GM18870 (cell line): ENCODE data around the gene USP25.

ENCODE experiments used
- ATAC-seq: cut with Tn5 transposase; IDR thresholded peaks from one replicate; pipeline ENCODE4 v1.9.1; 2021; ENCODE audit warnings: moderate library complexity; ENCODE audit not compliant: unreplicated experiment

The USP25 gene

DNA sequence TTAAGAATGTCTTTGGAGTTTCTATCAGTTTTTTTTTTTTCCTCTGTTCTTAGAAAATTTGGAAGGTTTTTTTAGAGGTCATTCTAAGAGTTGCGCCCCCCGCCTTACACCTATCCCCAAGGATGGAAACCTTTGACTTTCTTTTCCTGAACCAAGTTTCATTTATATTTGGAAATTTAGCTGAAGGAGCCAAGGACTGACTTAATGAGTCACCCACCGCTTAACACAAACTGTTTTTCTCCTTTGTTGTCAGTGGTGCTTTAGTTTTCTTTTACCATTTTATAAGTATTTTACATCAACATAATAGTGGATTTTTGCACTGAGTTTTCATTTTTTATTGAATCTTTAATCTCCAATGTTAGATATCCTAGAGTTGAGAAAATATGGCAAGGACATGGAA lies 25.3 kb downstream of the USP25 start:
- no peak for ATAC-seq

DNA sequence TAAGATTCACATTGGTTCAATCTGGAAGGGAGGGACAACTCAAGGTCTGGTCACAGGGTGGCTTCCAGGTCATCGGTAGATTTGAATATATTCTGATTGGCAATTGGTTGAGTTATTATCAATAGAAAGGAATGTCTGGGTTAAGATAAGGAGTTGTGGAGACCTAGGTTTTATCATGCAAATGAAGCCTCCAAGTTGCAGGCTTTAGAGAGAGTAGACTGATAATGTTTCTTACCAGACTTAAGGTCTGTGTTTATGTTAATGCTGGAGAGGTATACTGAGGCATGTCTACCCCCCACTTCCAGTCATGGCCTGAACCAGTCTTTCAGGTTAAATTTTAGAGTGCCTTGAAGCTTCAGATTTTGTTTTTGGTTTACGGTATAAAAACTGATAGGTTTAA lies 29.7 kb downstream of the USP25 start:
- ATAC-seq, result no peak

DNA sequence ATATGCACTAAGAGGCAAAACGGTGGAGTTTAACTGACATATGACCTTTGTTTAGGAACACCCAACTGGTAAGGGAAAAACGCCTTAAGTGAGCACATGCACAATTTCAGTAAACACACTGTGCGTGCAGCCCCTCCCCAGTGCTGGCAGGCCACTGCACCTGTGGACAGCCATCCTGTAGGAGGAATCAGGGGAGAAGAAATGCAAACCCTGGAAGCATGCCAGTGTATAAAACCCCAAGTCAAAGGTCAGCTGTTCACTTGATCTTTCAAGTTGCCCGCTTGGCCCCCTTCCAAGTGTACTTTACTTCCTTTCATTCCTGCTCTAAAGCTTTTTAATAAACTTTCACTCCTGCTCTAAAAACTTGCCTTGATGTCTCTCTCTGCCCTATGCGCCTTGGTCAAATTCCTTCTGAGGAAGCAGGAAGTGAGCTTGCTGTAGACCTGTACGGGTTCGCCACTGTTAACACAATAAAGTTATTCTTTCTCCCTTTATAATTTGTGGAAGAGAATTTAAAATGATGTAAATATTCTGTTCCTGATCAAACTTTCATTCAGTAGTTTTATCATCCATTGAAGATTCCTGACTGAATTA lies 31.8 kb downstream of the USP25 start:
- no peak for ATAC-seq

DNA sequence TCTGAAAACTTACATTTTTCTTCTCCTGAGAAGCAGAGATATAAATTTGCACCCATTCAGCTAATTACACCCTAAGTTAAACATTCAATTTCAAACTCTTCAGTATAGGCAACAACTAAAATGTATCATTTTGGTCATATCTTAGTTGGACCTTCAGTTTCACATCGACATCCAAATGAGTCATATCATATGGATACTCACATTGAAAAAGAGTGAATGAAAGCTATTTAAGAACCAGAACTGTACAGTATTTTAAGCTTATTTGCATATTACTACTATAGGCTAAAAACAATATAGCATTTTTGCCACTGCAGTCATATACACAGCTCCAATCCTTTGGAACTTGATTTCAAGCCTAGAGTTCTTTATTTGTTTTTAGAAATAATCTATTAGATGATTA lies 33.6 kb downstream of the USP25 start:
- ATAC-seq, result no peak

DNA sequence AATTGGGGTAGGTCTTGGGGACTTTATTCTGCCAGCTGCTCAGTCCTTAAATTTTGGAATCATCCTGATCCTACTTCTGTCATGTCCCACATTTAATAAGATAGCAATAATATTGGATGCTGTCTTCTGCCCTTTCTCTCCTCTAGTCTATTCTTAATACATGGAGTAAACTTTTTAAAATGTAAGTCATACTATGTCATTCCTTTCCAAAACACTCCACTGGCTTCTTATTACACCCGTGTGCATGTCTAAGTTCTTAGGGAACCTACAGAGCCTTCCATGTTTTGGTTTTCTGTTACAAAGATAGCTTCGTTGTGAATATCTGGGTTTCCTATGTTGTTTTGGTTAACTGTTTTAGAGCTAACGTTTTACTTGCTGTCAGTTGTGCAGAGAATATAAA lies 35.1 kb downstream of the USP25 start:
- no peak for ATAC-seq

DNA sequence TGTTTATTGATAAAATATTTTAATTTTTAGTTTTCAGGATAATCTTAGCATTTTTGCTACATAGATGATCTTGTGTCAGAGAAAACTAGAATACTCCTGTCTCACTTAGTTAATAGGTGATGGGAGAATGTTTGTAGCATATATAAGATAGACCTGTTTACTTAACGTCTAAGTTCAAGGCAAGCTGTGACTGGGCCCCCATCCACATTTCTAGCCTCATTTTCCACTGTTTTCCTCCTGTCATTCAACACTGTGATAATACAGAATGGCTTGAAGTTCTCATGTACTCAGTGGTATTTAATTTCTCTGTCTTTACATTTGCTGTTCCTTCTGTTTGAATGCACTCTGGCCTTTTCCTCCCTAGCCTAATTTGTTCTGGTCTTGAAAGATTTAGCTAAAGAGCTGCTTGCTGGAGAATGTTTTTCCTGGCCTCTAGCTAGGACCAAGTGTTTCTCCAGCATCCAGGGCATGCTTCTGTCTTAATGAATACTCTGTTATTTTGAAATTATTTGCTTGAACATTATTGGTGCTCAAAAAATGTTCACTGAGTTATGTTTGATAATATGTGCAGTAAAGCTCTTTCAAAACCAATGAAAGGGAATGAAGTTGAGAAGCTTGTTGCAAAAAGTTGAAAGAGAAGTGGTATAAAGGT lies 37.3 kb downstream of the USP25 start:
- no peak for ATAC-seq

DNA sequence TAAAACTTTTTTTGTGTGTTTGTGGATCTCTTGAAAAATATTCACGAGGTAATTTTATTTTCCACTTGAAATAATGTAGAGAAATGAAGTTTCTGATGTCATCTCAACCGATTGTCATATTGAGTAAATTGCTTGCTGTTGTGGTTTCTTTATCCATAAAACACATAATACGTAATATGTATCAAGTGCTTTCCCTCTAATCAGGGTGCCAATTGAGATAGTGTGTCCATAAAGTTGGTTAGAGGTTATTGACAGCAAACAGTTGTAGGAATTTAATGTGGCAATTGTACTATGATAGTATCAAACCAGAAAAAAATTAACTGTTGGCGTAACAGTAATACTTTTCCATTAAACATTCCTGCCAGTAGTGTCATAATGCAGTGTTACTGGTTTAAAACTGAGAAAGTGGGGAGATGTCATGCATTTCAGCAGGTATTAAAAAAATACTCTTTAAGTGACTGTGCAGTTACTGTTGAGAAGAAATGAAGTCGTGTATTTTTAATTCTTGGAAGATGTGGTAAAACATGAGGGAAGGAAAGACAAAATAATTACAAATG lies 38.3 kb downstream of the USP25 start:
- ATAC-seq, result no peak

DNA sequence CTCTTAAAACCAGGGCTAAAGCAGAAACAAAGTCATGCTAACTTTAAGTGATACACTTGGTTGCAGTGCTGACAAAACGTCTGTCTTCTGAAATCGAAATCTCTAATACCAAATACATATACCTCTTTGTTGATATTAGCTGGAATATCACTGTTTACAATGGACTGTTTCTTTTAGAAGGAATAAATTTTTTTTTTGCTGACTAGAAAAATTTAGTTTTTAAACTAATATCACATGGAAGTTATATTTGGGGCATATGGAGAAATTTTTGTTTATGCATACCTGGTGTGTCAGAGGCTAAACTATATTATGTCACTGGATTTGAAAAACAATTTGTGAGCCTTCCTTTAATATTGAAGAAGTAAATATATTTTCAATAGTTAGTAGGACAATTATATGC lies 39.1 kb downstream of the USP25 start:
- no peak for ATAC-seq

DNA sequence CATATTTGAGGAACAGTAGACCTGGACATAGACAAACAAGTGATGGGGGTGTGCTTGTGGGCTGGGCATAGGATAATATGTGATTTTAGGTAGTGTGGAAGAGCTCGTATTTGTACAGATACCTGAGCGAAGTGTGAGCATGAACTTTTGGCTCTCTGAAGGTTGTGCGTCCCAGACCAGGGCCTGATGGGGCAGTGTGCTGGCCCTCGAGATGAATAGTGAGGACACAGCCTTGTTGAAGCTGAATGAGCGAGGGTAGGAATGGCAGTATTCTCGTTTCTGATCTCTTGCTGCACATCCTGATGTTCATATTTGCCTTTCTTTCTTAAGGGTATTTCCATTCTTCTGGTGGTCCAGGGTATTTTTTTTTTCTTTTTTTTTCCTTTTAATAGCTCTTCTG lies 41.5 kb downstream of the USP25 start:
- ATAC-seq, result no peak

DNA sequence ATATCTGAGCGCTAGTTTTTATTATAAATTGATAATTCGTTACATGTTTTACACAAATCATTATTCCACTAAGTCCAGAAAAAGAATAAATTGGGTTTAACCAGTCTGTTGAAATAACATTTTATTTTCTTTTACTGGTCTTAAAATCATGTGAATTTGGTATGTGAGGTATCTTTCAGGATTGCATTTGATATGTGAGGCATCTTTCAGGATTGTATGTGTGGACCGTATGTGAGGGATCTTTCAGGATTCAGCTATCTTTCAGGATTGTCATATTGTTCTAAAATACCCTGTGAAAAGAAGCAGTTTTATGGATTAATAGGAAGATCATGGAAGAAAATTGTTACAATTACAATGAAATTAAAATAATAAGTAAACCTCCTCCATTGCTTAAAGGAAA lies 42.9 kb downstream of the USP25 start:
- no peak for ATAC-seq

DNA sequence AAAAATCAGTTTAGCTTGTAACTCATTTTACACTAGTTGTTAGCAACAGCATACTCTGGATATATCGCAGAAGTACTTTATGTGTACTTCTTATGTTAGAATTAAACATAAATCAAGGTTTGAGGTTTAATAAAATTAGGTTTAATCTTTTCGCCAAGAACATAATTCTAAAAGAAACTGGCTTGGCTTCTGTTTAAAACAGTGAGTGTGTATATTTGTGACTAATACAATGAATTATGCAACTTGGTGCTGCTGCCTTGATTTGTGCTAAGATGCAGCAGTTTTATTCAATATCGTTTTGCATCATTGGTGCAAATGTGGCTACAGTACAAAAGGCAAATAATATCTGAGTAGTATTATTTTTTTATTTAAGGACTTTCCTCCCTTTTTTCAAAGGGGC lies 44.8 kb downstream of the USP25 start:
- no peak for ATAC-seq

DNA sequence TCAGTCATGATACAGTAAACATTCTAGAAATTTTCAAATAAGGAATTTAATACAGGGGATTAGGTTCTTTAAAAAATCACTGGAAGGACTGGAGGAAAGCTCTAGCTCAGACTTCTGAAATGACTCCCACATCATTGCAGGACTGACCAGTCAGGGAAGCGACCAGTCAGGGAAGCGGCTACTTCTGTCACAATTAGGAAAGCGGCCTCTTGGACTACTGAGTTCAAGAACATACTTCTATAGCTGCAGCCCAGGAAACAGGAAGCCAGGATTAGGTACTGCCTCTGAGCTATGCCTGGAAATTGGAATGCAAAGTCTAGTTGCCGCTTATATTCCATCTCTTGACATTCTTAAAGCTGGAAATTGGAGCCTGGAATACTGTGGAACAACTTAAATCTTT lies 45.5 kb downstream of the USP25 start:
- no peak for ATAC-seq

DNA sequence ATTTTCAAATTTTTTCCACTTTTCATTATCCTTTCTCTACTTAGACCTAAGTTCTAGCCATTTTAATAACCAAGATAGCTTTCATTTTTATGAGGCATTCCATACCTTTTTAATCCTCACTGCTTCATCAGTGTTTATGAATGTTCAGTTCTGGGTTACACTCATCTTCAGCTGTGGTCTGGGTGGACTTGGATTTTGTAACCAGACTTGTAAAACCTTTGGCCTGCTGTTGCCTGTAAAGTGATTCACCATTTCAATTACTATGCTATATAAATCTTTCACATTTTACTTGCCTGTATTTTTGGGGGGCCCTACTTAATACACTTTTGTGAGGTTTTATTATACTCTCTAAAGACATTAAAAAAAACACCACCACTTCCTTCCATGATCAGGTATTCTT lies 46.2 kb downstream of the USP25 start:
- ATAC-seq, result no peak

DNA sequence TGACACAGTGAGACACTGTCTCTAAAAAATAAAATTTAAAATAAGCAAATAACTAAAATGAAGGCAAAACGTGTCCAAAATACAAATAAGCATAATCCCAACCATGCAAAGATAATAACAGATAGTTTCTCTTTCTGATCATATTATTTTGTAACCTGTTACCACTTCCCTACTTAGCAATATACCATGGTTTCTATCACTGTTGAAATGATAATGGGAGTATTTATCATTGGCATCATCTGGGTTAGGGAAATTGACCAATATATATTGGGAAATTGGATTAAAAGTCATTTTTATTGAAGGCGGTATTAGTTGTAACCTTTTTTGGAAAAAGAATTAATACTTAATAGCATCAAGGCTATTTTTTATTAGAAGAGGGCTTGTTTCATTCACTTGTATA lies 47.0 kb downstream of the USP25 start:
- no peak for ATAC-seq

DNA sequence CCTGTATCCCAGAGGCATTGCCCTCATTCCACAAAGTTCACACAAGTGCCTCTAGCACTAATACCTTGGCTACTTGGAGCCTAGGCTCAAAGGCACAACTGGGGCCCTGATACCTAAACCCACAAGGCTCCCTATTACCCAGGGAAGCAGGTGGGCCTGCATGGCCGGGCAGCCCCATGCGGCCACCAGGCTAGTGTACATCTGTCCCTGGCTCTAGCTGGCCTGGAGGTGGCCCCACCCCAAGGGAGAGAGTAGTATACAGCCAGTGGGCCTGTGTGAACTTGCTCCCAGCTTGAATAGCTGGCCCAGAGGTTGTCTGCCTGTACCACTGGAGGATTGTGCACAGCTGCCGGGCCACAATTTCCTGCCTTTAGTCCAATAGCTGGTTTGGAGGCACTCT lies 52.2 kb downstream of the USP25 start:
- ATAC-seq, result no peak

DNA sequence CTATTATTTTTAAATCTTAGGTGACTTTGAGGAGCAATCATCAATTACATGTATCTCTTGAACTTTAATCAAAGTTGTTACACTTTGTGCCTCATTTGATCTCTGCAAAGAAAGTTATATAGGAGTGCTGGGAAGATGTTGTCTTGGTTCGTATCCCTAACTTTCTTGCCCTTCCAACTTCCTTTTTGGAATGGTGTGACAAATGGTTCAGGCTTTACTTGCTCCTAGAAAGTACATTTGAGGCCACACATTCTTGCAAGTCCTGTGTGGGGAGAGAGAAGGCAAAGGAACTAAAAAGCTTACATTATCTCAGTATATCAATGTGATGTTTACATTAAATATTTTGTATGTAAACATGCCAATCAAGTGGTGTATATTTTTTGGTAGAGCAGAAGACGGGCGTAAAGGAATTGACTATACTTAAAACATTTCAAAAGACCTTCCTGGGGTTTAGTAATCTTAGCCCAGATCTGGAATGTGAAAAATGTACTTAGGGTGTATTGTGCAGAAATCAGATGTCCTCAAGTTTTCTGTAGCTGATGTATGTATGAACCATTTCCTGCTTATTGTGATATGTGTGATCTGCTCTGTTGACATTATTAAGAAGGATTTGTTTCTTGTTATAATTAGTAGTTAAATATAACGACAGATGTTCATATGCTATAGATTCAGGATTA lies 59.2 kb downstream of the USP25 start:
- no peak for ATAC-seq

DNA sequence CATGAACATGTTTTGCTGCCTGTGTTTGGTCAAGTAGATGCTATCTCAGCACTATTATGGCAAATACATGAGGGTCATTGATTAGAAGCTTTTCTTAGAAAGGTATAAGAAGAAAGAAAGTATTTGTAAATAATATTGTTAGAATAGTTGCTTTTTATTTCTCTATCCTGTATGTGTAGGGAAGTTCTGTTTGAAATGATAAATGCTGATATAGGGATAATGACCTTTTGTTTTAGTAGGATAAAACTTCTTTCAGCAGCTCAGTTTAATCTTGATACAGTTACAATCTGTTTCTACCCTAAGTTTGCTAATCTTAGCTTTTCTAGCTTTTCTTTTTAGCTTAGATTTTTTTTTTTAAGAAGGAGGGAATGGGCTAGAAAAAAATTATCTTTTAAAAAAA lies 63.3 kb downstream of the USP25 start:
- ATAC-seq, result no peak

DNA sequence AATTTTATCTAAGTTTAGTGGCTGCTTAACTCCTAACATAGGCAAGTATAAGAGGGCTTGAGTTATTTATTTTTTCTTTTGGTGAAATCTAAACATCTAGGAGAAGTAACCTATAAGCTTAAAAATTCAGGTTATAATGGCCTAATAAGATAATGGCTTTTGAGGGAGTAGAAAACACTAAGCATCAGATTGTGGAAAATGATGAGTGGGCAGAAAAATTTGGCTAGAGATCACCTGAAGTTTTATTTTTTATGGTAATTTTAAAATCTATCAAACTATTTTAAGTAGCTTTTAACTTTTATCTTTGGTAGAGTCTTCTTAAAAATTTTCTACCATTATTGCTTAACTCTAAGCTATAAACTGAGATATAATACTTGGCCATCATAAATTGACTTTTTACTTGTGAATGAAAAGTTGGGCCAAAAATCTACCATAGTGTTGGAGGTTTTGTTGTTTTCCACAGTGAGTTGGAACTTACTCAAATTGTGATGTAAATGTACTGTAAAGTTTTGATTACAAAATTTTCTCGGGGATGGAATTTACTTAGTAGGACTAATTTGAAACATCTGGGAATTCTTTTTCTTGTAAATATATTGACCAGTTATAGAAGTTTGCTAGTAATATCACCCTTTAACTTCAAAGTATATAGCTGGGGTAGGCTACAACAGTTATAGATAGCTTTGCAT lies 63.9 kb downstream of the USP25 start:
- ATAC-seq, result no peak

DNA sequence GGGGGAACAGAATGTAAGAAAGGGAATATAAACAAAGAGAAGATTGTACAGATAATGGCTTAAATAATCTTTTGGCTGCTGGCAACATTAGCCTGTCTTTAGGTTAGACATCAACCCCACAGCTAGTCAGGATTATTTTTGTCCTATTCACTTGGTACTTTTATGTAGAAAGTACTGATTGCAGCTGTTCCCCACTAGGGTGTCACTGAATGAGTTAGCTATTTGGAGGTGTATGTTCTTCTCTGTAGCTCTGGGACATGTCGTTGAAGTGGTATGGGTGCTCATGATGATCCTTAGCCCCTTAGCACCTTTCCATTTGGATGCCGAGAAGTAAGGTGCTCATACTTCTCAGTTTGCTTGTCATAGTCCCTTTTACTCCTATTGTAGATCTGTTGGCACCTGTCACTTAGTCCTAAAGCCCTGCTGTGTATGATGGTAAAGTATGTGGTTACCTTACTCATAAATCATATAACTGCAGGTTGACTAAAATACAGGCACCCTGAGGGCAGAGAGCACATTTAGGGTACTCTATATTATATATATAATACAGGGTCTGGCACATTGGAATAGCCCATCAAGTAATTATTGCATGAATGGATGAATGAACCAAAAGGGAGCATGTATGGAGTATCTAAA lies 64.6 kb downstream of the USP25 start:
- no peak for ATAC-seq

DNA sequence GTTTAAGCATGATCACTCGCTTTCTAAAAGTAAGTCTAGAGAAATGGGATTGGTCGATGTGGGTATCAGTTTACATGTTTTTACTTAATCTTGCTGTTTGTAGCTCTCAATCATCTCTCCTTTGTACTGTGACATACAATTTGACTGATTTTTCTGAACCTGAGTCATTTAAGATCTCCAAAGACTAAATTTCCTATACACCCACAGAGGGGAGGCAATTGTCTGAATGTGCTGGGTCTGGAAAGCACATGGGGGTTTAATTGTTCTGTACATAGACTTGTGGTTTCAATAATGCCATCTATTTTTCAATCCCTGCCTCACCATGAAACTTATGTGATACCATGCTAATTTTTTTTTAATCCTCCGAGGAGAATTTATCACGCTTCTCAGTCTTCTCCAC lies 65.8 kb downstream of the USP25 start:
- ATAC-seq, result no peak
